Pancreas (tissue), 10 donors: Measurements from ENCODE around the gene MUC5B. TPM values are rescaled to one million over a fixed set of nuclear protein-coding genes. Genes with fewer than 3 reads are reported as not detected.

Source experiments
- ATAC-seq, 4 donors: fragments of 200-7000 bp; cut with Tn5 transposase; one replicate each; pipeline versions ENCODE4 v1.8.0 to v1.9.1; 2020; ENCODE audit warnings: mild to moderate bottlenecking in 4 of 4, moderate library complexity in 4 of 4
- DNase-seq, 6 donors: peaks; one replicate each; pipeline ENCODE4 v3.0.0-alpha.2; 2020
- FAIRE-seq: peaks from 2 replicates; lab custom pipeline; 2012; peaks lifted over from hg19 to GRCh38; lab: Jason Lieb, UNC
- H3K27ac ChIP-seq, 4 donors: fragments of 200-600 bp; sonication (generic); 1 replicate in 3 of 4; 2 replicates in 1 of 4; pipeline versions ENCODE4 v1.5.0 to v1.8.0; 2020
- H3K27me3 ChIP-seq, 4 donors: fragments of 200-600 bp; one replicate each; pipeline ENCODE4 v1.8.0; 2021
- H3K36me3 ChIP-seq, 3 donors: fragments of 200-600 bp; sonication (generic) in 1 of 3; one replicate each; pipeline versions ENCODE4 v1.5.0 to v1.8.0; 2020 to 2021
- H3K4me1 ChIP-seq, 3 donors: fragments of 200-600 bp; one replicate each; pipeline ENCODE4 v1.8.0; 2021
- H3K4me3 ChIP-seq, 4 donors: fragments of 200-600 bp; sonication (generic) in 2 of 4; one replicate each; pipeline versions ENCODE4 v1.5.0 to v1.8.0; 2020 to 2021
- H3K9me3 ChIP-seq, 4 donors: fragments of 200-600 bp; one replicate each; pipeline ENCODE4 v1.8.0; 2021
- WGBS, 2 donors: extraction: QIAGEN DNeasy Blood & Tissue Kit; methylation state at CpG; one replicate each; pipeline ENCODE4 v1.1.7; 2013; 5-methylcytosine and 5-hydroxymethylcytosine counted together
- intact Hi-C, 3 donors: fragments of 100-400 bp; cut with DNase I; formaldehyde crosslinking; loops; one replicate each; pipeline versions ENCODE4 v1.11.1 to v1.14.2; 2022
- polyA plus RNA-seq, 2 donors: library from polyadenylated mRNA; stranded (reverse); fragments of 200-250 nt; gene quantifications; one replicate each; pipeline ENCODE4 v1.2.3, GENCODE V29; 2013
- total RNA-seq, 6 donors: library from RNA; stranded (reverse); fragmentation: NEBNext Ultra II Directional in 4 of 6; extraction: Animal tissue kit (Norgen Biotek cat#: 25700) in 4 of 6; gene quantifications; one replicate each; pipeline versions ENCODE4 v1.2.1 to v1.2.4, GENCODE V29; 2021 to 2023
- TF ChIP-seq, protein P1 (sequence below), 4 donors: fragments of 200-600 bp; sonication (generic) in 3 of 4; IDR thresholded peaks; one replicate each; pipeline versions ENCODE4 v1.5.0 to v1.8.0; 2021; ENCODE audit warnings: antibody characterized with exemption in 4 of 4
- donor health status: healthy with polysubstance abuse.
- donor health status: DM: no; HTN: no; CAD: no; lungs with moderate emphysema.
- donor health status: DM: no; HTN: no; CAD: no.
- donor health status: control.
- donor health status: control.
- donor health status: Bipolar disorder and iron deficiency.
- donor health status: DM: yes; HTN: yes; CAD: no.
- donor health status: DM: no; HTN: no; CAD: no.
- donor health status: DM: no; HTN: no; CAD: no.
- donor health status: DM: yes; HTN: yes; CAD: no.

Gene MUC5B
- total and polyA plus RNA-seq, 8 donors = 5.1 to 65.4 (median 15.1) TPM

DNA sequence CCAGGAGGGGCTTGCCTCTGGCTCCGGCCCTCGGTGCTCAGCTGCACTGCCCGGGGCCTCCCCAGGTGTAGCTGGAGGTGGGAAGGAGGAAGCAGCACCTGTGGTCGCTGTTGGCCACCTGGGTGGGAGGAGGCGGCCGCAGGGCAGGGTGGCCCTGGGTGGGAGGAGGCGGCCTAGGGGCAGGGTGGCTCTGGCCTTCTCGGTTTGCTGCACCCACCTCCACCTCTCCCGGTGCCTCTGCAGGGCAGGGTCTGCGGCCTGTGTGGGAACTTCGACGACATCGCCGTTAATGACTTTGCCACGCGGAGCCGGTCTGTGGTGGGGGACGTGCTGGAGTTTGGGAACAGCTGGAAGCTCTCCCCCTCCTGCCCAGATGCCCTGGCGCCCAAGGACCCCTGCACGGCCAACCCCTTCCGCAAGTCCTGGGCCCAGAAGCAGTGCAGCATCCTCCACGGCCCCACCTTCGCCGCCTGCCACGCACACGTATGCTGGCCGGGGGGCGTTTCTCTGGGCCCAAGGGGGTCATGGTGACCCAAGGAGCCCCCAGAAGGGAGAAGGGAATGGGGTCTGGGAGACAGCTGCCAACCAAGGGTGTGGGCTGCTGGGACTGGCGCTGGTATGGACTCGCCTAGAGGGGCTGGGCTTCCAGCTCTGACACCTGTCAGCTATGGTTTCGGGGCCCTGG, 44.5 kb upstream of the MUC5B start:
- FAIRE-seq = no peak
- intact Hi-C loops = no loop called here
- H3K36me3 ChIP-seq = no peaks in the 10 kb centered on the region

DNA sequence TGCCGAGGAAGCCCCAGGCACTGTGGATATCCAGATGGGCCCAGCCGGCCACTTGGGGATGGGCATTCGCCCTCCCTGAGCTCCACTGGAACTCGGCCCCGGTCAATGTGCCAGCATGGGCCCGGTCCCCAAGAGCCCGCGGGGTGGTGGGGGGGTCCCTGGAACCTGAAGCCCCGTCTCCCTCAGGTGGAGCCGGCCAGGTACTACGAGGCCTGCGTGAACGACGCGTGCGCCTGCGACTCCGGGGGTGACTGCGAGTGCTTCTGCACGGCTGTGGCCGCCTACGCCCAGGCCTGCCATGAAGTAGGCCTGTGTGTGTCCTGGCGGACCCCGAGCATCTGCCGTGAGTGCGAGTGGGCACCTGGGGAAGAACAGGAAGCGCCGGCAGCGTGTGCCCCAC, 44.0 kb upstream of the MUC5B start:
- FAIRE-seq = no peak
- intact Hi-C loops = no loop called here

More for the DNA sequence above, 44.5 kb upstream of the MUC5B start:
- Histone ChIP-seq H3K27ac (no peak overlapping the region), H3K4me1 (no peaks in the 10 kb centered on the region), H3K9me3 (no peaks in the 10 kb centered on the region), H3K4me3 (no peak overlapping the region), H3K27me3 (no peaks in the 10 kb centered on the region)
- ATAC-seq (no peak), DNase-seq (peak in 1 of 6 donors; percentile 67)
- 66 to 78% methylated on average over 26 to 31 of the region's 31 CpGs for WGBS, 2 donors
- TF ChIP-seq, protein P1, sequence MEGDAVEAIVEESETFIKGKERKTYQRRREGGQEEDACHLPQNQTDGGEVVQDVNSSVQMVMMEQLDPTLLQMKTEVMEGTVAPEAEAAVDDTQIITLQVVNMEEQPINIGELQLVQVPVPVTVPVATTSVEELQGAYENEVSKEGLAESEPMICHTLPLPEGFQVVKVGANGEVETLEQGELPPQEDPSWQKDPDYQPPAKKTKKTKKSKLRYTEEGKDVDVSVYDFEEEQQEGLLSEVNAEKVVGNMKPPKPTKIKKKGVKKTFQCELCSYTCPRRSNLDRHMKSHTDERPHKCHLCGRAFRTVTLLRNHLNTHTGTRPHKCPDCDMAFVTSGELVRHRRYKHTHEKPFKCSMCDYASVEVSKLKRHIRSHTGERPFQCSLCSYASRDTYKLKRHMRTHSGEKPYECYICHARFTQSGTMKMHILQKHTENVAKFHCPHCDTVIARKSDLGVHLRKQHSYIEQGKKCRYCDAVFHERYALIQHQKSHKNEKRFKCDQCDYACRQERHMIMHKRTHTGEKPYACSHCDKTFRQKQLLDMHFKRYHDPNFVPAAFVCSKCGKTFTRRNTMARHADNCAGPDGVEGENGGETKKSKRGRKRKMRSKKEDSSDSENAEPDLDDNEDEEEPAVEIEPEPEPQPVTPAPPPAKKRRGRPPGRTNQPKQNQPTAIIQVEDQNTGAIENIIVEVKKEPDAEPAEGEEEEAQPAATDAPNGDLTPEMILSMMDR (IDR thresholded peaks at IDR 0.05) = no peak

DNA sequence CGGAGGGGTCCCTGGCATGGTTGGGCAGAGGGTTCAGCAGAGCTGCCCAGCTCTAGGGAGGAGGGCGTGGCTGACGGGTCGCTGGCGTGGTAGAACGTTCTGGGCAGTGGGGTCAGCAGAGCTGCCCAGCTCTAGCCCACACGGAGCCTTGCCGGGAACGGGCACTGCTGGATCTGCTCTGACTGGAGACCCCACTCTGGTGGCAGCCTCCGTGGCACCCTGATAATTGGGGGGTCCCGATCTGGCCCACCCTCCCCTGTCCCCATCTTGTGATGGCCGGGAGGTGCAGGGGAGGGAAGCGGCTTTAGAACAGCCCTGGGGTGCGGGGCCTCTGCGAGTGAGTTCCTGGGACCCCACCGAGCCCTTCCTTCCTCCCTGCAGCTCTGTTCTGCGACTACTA, 43.2 kb upstream of the MUC5B start:
- FAIRE-seq (no peak), ATAC-seq (no peak), DNase-seq (peak in 1 of 6 donors; percentile 64)
- TF ChIP-seq, protein P1 (IDR thresholded peaks at IDR 0.05) = no peak
- intact Hi-C loops = no loop called here
- no peak overlapping the region for H3K4me3 ChIP-seq
- no peak overlapping the region for H3K27ac ChIP-seq
- 72 to 81% methylated on average over 14 to 17 of the region's 17 CpGs for WGBS, 2 donors
- H3K4me1 ChIP-seq = no peaks in the 10 kb centered on the region
- H3K27me3 ChIP-seq = no peaks in the 10 kb centered on the region
- H3K9me3 ChIP-seq = no peaks in the 10 kb centered on the region
- no peaks in the 10 kb centered on the region for H3K36me3 ChIP-seq

More for the DNA sequence above, 44.0 kb upstream of the MUC5B start:
- WGBS, 2 donors = 76 to 83% methylated on average over 25 to 29 of the region's 29 CpGs
- Histone ChIP-seq H3K4me1 (no peaks in the 10 kb centered on the region), H3K36me3 (no peaks in the 10 kb centered on the region), H3K27ac (no peak overlapping the region), H3K9me3 (no peaks in the 10 kb centered on the region), H3K27me3 (no peaks in the 10 kb centered on the region), H3K4me3 (no peak overlapping the region)
- TF ChIP-seq, protein P1 (IDR thresholded peaks at IDR 0.05) = no peak
- ATAC-seq (no peak), DNase-seq (peak in 1 of 6 donors; percentile 60)

DNA sequence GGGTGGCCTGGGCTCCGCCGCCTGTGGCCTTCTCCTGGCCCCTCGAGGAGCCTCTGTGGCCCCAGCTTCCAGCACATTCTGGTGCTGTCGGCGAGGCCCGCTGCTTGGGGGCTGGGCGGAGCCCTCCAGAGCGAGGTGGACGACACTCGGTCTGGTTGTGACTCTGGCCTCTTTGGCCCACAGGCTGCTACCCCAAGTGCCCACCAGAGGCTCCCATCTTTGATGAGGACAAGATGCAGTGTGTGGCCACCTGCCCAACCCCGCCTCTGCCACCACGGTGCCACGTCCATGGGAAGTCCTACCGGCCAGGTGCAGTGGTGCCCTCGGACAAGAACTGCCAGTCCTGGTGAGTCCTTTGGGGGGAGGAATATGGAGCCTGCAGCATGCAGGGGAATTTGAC, 42.7 kb upstream of the MUC5B start:
- intact Hi-C loops = no loop called here
- TF ChIP-seq, protein P1 (IDR thresholded peaks at IDR 0.05) = no peak
- no peak overlapping the region for H3K4me3 ChIP-seq
- WGBS, 2 donors = 51 to 60% methylated on average over 13 to 15 of the region's 15 CpGs
- H3K36me3 ChIP-seq = no peaks in the 10 kb centered on the region
- H3K4me1 ChIP-seq = no peaks in the 10 kb centered on the region
- FAIRE-seq (no peak), DNase-seq (peak in 2 of 6 donors; percentile 15 to 62), ATAC-seq (no peak)
- H3K27ac ChIP-seq = no peak overlapping the region
- H3K27me3 ChIP-seq = no peaks in the 10 kb centered on the region
- no peaks in the 10 kb centered on the region for H3K9me3 ChIP-seq

DNA sequence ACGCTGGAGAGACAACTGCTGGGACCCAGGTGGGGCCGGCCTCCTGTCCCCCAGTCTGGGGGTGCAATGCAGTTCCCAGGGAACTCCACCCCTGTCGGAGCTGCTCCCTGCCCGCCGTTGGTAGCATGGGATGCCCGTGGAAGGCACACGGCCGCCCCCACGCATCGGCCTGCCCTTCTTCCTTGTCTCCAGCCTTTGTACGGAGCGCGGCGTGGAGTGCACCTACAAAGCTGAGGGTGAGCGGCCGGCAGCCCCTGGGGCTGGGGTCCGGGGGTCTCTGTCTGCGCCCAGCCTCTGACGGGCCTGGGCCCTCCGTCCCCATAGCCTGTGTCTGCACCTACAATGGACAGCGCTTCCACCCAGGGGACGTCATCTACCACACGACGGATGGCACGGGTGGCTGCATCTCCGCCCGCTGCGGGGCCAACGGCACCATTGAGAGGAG, 41.9 kb upstream of the MUC5B start:
- Histone ChIP-seq H3K9me3 (no peaks in the 10 kb centered on the region), H3K27ac (no peak overlapping the region), H3K36me3 (no peaks in the 10 kb centered on the region), H3K4me1 (no peaks in the 10 kb centered on the region), H3K27me3 (no peaks in the 10 kb centered on the region), H3K4me3 (no peak overlapping the region)
- ATAC-seq (no peak), DNase-seq (peak in 1 of 6 donors; percentile 54), FAIRE-seq (no peak)
- TF ChIP-seq, protein P1 (IDR thresholded peaks at IDR 0.05) = no peak
- intact Hi-C loops = no loop called here
- WGBS, 2 donors = 72 to 89% methylated on average over 24 to 29 of the region's 29 CpGs
